Midbrain (tissue), 1 donor: ENCODE results near the gene MTAP.

Source experiments
- DNase-seq: peaks from one replicate; lab custom pipeline; 2025; lab: John Stamatoyannopoulos, UW

The MTAP gene

GRCh38 chr9:21970800-21971640 is 168.6 kb downstream of the MTAP start:
- DNase-seq, result no peak

- no peak for DNase-seq
Observed at GRCh38 chr9:21972361-21972760, 169.9 kb downstream of the MTAP start.

- no peak for DNase-seq
Observed at GRCh38 chr9:21974343-21974721, 171.9 kb downstream of the MTAP start.

- no peak for DNase-seq
Observed at GRCh38 chr9:21974722-21975409, 172.4 kb downstream of the MTAP start.

GRCh38 chr9:21976334-21976875 is 174.0 kb downstream of the MTAP start:
- DNase-seq, result no peak

- no peak for DNase-seq
Observed at GRCh38 chr9:21982391-21982790, 180.0 kb downstream of the MTAP start.

- no peak for DNase-seq
Observed at GRCh38 chr9:21982861-21983560, 180.6 kb downstream of the MTAP start.

- no peak for DNase-seq
Observed at GRCh38 chr9:21983561-21983935, 181.1 kb downstream of the MTAP start.

GRCh38 chr9:21984101-21984500 is 181.7 kb downstream of the MTAP start:
- DNase-seq, result no peak

- DNase-seq, result no peak
Observed at GRCh38 chr9:21985964-21986667, 183.7 kb downstream of the MTAP start.
